GM23338 (cell line): ENCODE results near the gene ATG2A. TPM values are rescaled to one million over a fixed set of nuclear protein-coding genes. Genes with fewer than 3 reads are reported as not detected.

Experiments
- CREB1 ChIP-seq: fragments of 250-450 bp; sonication (Bioruptor Pico); IDR thresholded peaks from 2 replicates; pipeline ENCODE4 v1.5.0; 2020; ENCODE audit warnings: low read depth, mild to moderate bottlenecking, moderate library complexity
- EZH2phosphoT487 ChIP-seq: fragments of 200-600 bp; sonication (generic); IDR thresholded peaks from one replicate; pipeline ENCODE4 v1.8.1; 2018; ENCODE audit warnings: antibody characterized with exemption; ENCODE audit not compliant: unreplicated experiment
- NANOG ChIP-seq: IDR thresholded peaks from 2 replicates; pipeline ENCODE4 v1.6.1; 2016; ENCODE audit warnings: antibody characterized with exemption, borderline replicate concordance
- polyA plus RNA-seq: library from polyadenylated mRNA; unstranded; fragments of >200 nt; fragmentation: Nextera tagmentation; extraction: Ambion mirVana; gene quantifications from 2 replicates; pipeline ENCODE4 v1.2.1, GENCODE V29; 2016
- total RNA-seq: library from RNA; depleted of rRNA; stranded (reverse); fragments of >200 nt; shearing (Covaris generic); gene quantifications from 2 replicates; pipeline ENCODE4 v1.2.3, GENCODE V29; 2014
- TF ChIP-seq, protein P1 (sequence below): IDR thresholded peaks from one replicate; pipeline ENCODE4 v1.6.1; 2018; ENCODE audit warnings: antibody characterized with exemption; ENCODE audit not compliant: unreplicated experiment
- TF ChIP-seq, protein P2 (sequence below): fragments of 250-450 bp; sonication (Bioruptor Pico); IDR thresholded peaks from 2 replicates; pipeline ENCODE4 v1.5.0; 2020; ENCODE audit warnings: mild to moderate bottlenecking, moderate library complexity

ATG2A gene
- total and polyA plus RNA-seq, 2 experiments from 2014 or later, result 8.7 to 31.7 TPM

- TF ChIP-seq, protein P1, sequence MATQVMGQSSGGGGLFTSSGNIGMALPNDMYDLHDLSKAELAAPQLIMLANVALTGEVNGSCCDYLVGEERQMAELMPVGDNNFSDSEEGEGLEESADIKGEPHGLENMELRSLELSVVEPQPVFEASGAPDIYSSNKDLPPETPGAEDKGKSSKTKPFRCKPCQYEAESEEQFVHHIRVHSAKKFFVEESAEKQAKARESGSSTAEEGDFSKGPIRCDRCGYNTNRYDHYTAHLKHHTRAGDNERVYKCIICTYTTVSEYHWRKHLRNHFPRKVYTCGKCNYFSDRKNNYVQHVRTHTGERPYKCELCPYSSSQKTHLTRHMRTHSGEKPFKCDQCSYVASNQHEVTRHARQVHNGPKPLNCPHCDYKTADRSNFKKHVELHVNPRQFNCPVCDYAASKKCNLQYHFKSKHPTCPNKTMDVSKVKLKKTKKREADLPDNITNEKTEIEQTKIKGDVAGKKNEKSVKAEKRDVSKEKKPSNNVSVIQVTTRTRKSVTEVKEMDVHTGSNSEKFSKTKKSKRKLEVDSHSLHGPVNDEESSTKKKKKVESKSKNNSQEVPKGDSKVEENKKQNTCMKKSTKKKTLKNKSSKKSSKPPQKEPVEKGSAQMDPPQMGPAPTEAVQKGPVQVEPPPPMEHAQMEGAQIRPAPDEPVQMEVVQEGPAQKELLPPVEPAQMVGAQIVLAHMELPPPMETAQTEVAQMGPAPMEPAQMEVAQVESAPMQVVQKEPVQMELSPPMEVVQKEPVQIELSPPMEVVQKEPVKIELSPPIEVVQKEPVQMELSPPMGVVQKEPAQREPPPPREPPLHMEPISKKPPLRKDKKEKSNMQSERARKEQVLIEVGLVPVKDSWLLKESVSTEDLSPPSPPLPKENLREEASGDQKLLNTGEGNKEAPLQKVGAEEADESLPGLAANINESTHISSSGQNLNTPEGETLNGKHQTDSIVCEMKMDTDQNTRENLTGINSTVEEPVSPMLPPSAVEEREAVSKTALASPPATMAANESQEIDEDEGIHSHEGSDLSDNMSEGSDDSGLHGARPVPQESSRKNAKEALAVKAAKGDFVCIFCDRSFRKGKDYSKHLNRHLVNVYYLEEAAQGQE, result no peak
- TF ChIP-seq, protein P2, sequence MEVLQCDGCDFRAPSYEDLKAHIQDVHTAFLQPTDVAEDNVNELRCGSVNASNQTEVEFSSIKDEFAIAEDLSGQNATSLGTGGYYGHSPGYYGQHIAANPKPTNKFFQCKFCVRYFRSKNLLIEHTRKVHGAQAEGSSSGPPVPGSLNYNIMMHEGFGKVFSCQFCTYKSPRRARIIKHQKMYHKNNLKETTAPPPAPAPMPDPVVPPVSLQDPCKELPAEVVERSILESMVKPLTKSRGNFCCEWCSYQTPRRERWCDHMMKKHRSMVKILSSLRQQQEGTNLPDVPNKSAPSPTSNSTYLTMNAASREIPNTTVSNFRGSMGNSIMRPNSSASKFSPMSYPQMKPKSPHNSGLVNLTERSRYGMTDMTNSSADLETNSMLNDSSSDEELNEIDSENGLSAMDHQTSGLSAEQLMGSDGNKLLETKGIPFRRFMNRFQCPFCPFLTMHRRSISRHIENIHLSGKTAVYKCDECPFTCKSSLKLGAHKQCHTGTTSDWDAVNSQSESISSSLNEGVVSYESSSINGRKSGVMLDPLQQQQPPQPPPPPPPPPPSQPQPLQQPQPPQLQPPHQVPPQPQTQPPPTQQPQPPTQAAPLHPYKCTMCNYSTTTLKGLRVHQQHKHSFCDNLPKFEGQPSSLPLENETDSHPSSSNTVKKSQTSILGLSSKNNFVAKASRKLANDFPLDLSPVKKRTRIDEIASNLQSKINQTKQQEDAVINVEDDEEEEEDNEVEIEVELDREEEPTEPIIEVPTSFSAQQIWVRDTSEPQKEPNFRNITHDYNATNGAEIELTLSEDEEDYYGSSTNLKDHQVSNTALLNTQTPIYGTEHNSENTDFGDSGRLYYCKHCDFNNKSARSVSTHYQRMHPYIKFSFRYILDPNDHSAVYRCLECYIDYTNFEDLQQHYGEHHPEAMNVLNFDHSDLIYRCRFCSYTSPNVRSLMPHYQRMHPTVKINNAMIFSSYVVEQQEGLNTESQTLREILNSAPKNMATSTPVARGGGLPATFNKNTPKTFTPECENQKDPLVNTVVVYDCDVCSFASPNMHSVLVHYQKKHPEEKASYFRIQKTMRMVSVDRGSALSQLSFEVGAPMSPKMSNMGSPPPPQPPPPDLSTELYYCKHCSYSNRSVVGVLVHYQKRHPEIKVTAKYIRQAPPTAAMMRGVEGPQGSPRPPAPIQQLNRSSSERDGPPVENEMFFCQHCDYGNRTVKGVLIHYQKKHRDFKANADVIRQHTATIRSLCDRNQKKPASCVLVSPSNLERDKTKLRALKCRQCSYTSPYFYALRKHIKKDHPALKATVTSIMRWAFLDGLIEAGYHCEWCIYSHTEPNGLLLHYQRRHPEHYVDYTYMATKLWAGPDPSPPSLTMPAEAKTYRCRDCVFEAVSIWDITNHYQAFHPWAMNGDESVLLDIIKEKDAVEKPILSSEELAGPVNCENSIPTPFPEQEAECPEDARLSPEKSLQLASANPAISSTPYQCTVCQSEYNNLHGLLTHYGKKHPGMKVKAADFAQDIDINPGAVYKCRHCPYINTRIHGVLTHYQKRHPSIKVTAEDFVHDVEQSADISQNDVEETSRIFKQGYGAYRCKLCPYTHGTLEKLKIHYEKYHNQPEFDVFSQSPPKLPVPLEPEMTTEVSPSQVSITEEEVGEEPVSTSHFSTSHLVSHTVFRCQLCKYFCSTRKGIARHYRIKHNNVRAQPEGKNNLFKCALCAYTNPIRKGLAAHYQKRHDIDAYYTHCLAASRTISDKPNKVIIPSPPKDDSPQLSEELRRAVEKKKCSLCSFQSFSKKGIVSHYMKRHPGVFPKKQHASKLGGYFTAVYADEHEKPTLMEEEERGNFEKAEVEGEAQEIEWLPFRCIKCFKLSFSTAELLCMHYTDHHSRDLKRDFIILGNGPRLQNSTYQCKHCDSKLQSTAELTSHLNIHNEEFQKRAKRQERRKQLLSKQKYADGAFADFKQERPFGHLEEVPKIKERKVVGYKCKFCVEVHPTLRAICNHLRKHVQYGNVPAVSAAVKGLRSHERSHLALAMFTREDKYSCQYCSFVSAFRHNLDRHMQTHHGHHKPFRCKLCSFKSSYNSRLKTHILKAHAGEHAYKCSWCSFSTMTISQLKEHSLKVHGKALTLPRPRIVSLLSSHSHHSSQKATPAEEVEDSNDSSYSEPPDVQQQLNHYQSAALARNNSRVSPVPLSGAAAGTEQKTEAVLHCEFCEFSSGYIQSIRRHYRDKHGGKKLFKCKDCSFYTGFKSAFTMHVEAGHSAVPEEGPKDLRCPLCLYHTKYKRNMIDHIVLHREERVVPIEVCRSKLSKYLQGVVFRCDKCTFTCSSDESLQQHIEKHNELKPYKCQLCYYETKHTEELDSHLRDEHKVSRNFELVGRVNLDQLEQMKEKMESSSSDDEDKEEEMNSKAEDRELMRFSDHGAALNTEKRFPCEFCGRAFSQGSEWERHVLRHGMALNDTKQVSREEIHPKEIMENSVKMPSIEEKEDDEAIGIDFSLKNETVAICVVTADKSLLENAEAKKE, result no peak
- TF ChIP-seq NANOG (no peak), CREB1 (CRISPR knock-in tag) (no peak), EZH2phosphoT487 (no peak)
Observed at GRCh38 chr11:64909653-64910343, 7.2 kb downstream of the ATG2A start (continued).
